Measurements from ENCODE around the gene KCNJ8. TPM values are rescaled to one million over a fixed set of nuclear protein-coding genes. Genes with fewer than 3 reads are reported as not detected.
A peak's percentile ranks its signal among the peaks of the same experiment; 100 is the strongest.

Gene KCNJ8
- total RNA-seq, 1 donor from 2014 or later, result 51.3 TPM

- Histone ChIP-seq H3K36me3 (peaks cover under 1% of the 10 kb centered on the region), H3K27me3 (ENCODE audit: low read depth) (no peaks in the 10 kb centered on the region), H3K4me3 (no peak overlapping the region), H3K27ac (replicated peaks) (no peak overlapping the region), H3K9me3 (replicated peaks) (peaks cover 4% of the 10 kb centered on the region), H3K4me1 (peaks cover 23% of the 10 kb centered on the region)
- no peak for TF ChIP-seq CTCF (IDR thresholded peaks at IDR 0.05; ENCODE audit: borderline replicate concordance)
- intact Hi-C loops (cut with micrococcal nuclease), result no loop called here
- DNase-seq, result no peak
Measured at GRCh38 chr12:21759737-21760136, 14.8 kb downstream of the KCNJ8 start.

- H3K27ac ChIP-seq (replicated peaks), result peak overlapping the region; percentile 19
- H3K4me3 ChIP-seq, result no peak overlapping the region
- no peak for DNase-seq
- no peaks in the 10 kb centered on the region for H3K36me3 ChIP-seq
- intact Hi-C loops (cut with micrococcal nuclease), result no loop called here
- no peak for TF ChIP-seq CTCF (IDR thresholded peaks at IDR 0.05; ENCODE audit: borderline replicate concordance)
- H3K27me3 ChIP-seq (ENCODE audit: low read depth), result no peaks in the 10 kb centered on the region
- H3K4me1 ChIP-seq, result peaks cover 15% of the 10 kb centered on the region
- H3K9me3 ChIP-seq (replicated peaks), result peaks cover 4% of the 10 kb centered on the region
Measured at GRCh38 chr12:21757735-21758134, 16.8 kb downstream of the KCNJ8 start.

GRCh38 chr12:21756699-21757098 is 17.8 kb downstream of the KCNJ8 start:
- no peak overlapping the region for H3K4me3 ChIP-seq
- no peak for TF ChIP-seq CTCF (IDR thresholded peaks at IDR 0.05; ENCODE audit: borderline replicate concordance)

GRCh38 chr12:21751517-21751916 is 23.0 kb downstream of the KCNJ8 start:
- no peak overlapping the region for H3K4me3 ChIP-seq
- no peak for DNase-seq
- H3K4me1 ChIP-seq, result peaks cover 7% of the 10 kb centered on the region
- H3K9me3 ChIP-seq (replicated peaks), result no peaks in the 10 kb centered on the region
- TF ChIP-seq CTCF (IDR thresholded peaks at IDR 0.05; ENCODE audit: borderline replicate concordance), result no peak
- intact Hi-C loops (cut with micrococcal nuclease), result no loop called here
- no peaks in the 10 kb centered on the region for H3K27me3 ChIP-seq (ENCODE audit: low read depth)
- H3K27ac ChIP-seq (replicated peaks), result peak overlapping the region; percentile 52
- no peaks in the 10 kb centered on the region for H3K36me3 ChIP-seq

More at GRCh38 chr12:21756699-21757098, 17.8 kb downstream of the KCNJ8 start:
- Histone ChIP-seq H3K4me1 (peaks cover 7% of the 10 kb centered on the region), H3K27me3 (ENCODE audit: low read depth) (no peaks in the 10 kb centered on the region), H3K36me3 (no peaks in the 10 kb centered on the region), H3K27ac (replicated peaks) (no peak overlapping the region), H3K9me3 (replicated peaks) (peaks cover 4% of the 10 kb centered on the region)
- DNase-seq, result no peak
- intact Hi-C loops (cut with micrococcal nuclease), result no loop called here

GRCh38 chr12:21745258-21745657 is 29.2 kb downstream of the KCNJ8 start:
- no peak overlapping the region for H3K4me3 ChIP-seq
- DNase-seq, result no peak
- H3K27me3 ChIP-seq (ENCODE audit: low read depth), result no peaks in the 10 kb centered on the region
- H3K36me3 ChIP-seq, result no peaks in the 10 kb centered on the region
- intact Hi-C loops (cut with micrococcal nuclease), result no loop called here
- no peak overlapping the region for H3K27ac ChIP-seq (replicated peaks)
- no peak for TF ChIP-seq CTCF (IDR thresholded peaks at IDR 0.05; ENCODE audit: borderline replicate concordance)
- H3K9me3 ChIP-seq (replicated peaks), result peaks cover 5% of the 10 kb centered on the region
- no peaks in the 10 kb centered on the region for H3K4me1 ChIP-seq

GRCh38 chr12:21731144-21731543 is 43.4 kb downstream of the KCNJ8 start:
- no peak for TF ChIP-seq CTCF (IDR thresholded peaks at IDR 0.05; ENCODE audit: borderline replicate concordance)
- H3K27ac ChIP-seq (replicated peaks), result peak overlapping the region; percentile 41
- H3K4me3 ChIP-seq, result no peak overlapping the region
- peaks cover 22% of the 10 kb centered on the region for H3K9me3 ChIP-seq (replicated peaks)
- no peaks in the 10 kb centered on the region for H3K27me3 ChIP-seq (ENCODE audit: low read depth)
- intact Hi-C loops (cut with micrococcal nuclease), result no loop called here
- no peaks in the 10 kb centered on the region for H3K4me1 ChIP-seq
- no peak for DNase-seq
- no peaks in the 10 kb centered on the region for H3K36me3 ChIP-seq
